HG03558 (cell line): ENCODE results near the gene MAP7.
"Not testable (repeated sequence)": the region's sequence is repeated elsewhere in the genome, so short reads cannot be mapped to it uniquely, and the experiment has no call there.

Experiments used
- ATAC-seq: cut with Tn5 transposase; IDR thresholded peaks from one replicate; pipeline ENCODE4 v1.9.1; 2021; ENCODE audit warnings: moderate number of reproducible peaks; ENCODE audit not compliant: unreplicated experiment; ENCODE audit errors: extremely low read depth

Gene MAP7

GRCh38 chr6:136475686-136476085 lies 74.5 kb downstream of the MAP7 start:
- ATAC-seq = no peak

- no peak for ATAC-seq
Observed at GRCh38 chr6:136474241-136474640, 76.0 kb downstream of the MAP7 start.

- ATAC-seq = no peak
Observed at GRCh38 chr6:136471922-136472321, 78.3 kb downstream of the MAP7 start.

- ATAC-seq = no peak
Observed at GRCh38 chr6:136471372-136471771, 78.8 kb downstream of the MAP7 start.

GRCh38 chr6:136470044-136470443 lies 80.2 kb downstream of the MAP7 start:
- no peak for ATAC-seq

GRCh38 chr6:136469154-136469553 lies 81.1 kb downstream of the MAP7 start:
- ATAC-seq = no peak

- ATAC-seq = no peak
Observed at GRCh38 chr6:136468711-136469110, 81.5 kb downstream of the MAP7 start.

GRCh38 chr6:136467186-136467585 lies 83.0 kb downstream of the MAP7 start:
- no peak for ATAC-seq

GRCh38 chr6:136466777-136467176 lies 83.4 kb downstream of the MAP7 start:
- no peak for ATAC-seq

- no peak for ATAC-seq
Observed at GRCh38 chr6:136465766-136466303, 84.4 kb downstream of the MAP7 start.

GRCh38 chr6:136464874-136465273 lies 85.3 kb downstream of the MAP7 start:
- no peak for ATAC-seq

- no peak for ATAC-seq
Observed at GRCh38 chr6:136464148-136464547, 86.1 kb downstream of the MAP7 start.

- no peak for ATAC-seq
Observed at GRCh38 chr6:136463743-136464142, 86.5 kb downstream of the MAP7 start.

- no peak for ATAC-seq
Observed at GRCh38 chr6:136446579-136447187, 103.5 kb downstream of the MAP7 start.

GRCh38 chr6:136446145-136446544 lies 104.1 kb downstream of the MAP7 start:
- no peak for ATAC-seq

- no peak for ATAC-seq
Observed at GRCh38 chr6:136445063-136445462, 105.2 kb downstream of the MAP7 start.

- no peak for ATAC-seq
Observed at GRCh38 chr6:136440203-136440602, 110.0 kb downstream of the MAP7 start.

- no peak for ATAC-seq
Observed at GRCh38 chr6:136439514-136440190, 110.6 kb downstream of the MAP7 start.

- ATAC-seq = no peak
Observed at GRCh38 chr6:136438441-136438840, 111.8 kb downstream of the MAP7 start.

GRCh38 chr6:136437246-136437645 lies 113.0 kb downstream of the MAP7 start:
- no peak for ATAC-seq

GRCh38 chr6:136435101-136435500 lies 115.1 kb downstream of the MAP7 start:
- no peak for ATAC-seq

- ATAC-seq = not testable (repeated sequence)
Observed at GRCh38 chr6:136431306-136431705, 118.9 kb downstream of the MAP7 start.
